ENCODE results near the gene MT1M.

MT1M gene

GRCh38 chr16:56605475-56605874 is 27.0 kb upstream of the MT1M start:
- no peak overlapping the region for H3K4me3 ChIP-seq (replicated peaks; ENCODE audit: insufficient read depth, low read length)
- H3K27ac ChIP-seq (replicated peaks), result no peak overlapping the region
- no peaks in the 10 kb centered on the region for H3K27me3 ChIP-seq (ENCODE audit: insufficient read depth, poor library complexity, severe bottlenecking)
- DNase-seq (ENCODE audit: low read depth in 1 of 2, low spot score in 1 of 2), result no peak
- TF ChIP-seq, protein P1, sequence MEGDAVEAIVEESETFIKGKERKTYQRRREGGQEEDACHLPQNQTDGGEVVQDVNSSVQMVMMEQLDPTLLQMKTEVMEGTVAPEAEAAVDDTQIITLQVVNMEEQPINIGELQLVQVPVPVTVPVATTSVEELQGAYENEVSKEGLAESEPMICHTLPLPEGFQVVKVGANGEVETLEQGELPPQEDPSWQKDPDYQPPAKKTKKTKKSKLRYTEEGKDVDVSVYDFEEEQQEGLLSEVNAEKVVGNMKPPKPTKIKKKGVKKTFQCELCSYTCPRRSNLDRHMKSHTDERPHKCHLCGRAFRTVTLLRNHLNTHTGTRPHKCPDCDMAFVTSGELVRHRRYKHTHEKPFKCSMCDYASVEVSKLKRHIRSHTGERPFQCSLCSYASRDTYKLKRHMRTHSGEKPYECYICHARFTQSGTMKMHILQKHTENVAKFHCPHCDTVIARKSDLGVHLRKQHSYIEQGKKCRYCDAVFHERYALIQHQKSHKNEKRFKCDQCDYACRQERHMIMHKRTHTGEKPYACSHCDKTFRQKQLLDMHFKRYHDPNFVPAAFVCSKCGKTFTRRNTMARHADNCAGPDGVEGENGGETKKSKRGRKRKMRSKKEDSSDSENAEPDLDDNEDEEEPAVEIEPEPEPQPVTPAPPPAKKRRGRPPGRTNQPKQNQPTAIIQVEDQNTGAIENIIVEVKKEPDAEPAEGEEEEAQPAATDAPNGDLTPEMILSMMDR (IDR thresholded peaks at IDR 0.05; ENCODE audit: insufficient read depth, low read length), result no peak
- no peak for TF ChIP-seq SPI1 (IDR thresholded peaks at IDR 0.05; ENCODE audit: borderline replicate concordance, low read depth)
- TF ChIP-seq POLR2AphosphoS5 (IDR thresholded peaks at IDR 0.05; ENCODE audit: low read depth), result no peak
- no peak for TF ChIP-seq GABPA (IDR thresholded peaks at IDR 0.05; ENCODE audit: low read depth)
- TF ChIP-seq, protein P2, sequence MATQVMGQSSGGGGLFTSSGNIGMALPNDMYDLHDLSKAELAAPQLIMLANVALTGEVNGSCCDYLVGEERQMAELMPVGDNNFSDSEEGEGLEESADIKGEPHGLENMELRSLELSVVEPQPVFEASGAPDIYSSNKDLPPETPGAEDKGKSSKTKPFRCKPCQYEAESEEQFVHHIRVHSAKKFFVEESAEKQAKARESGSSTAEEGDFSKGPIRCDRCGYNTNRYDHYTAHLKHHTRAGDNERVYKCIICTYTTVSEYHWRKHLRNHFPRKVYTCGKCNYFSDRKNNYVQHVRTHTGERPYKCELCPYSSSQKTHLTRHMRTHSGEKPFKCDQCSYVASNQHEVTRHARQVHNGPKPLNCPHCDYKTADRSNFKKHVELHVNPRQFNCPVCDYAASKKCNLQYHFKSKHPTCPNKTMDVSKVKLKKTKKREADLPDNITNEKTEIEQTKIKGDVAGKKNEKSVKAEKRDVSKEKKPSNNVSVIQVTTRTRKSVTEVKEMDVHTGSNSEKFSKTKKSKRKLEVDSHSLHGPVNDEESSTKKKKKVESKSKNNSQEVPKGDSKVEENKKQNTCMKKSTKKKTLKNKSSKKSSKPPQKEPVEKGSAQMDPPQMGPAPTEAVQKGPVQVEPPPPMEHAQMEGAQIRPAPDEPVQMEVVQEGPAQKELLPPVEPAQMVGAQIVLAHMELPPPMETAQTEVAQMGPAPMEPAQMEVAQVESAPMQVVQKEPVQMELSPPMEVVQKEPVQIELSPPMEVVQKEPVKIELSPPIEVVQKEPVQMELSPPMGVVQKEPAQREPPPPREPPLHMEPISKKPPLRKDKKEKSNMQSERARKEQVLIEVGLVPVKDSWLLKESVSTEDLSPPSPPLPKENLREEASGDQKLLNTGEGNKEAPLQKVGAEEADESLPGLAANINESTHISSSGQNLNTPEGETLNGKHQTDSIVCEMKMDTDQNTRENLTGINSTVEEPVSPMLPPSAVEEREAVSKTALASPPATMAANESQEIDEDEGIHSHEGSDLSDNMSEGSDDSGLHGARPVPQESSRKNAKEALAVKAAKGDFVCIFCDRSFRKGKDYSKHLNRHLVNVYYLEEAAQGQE (IDR thresholded peaks at IDR 0.05; ENCODE audit: insufficient replicate concordance, low read depth), result no peak

DNA sequence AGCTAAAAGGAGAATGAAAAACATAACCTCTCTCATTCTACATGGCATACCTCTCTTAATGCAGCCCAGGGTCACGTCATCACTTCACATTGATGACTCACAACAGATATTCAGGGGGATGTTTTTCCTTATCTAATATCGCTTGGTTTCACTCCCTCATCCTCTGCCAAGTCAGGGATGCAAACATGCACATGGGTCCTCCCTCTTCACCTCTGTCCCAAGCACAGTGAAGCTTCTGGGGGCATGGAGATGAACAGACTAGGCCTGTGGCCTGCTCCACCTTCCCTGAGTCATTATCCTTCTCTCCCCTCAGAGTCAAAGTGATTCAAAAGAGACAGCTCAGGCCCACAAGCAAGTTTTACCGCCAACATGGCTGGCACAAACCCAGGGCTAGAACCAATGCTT is 26.4 kb upstream of the MT1M start:
- Histone ChIP-seq H3K4me3 (replicated peaks; ENCODE audit: insufficient read depth, low read length) (no peak overlapping the region), H3K27ac (replicated peaks) (no peak overlapping the region), H3K27me3 (ENCODE audit: insufficient read depth, poor library complexity, severe bottlenecking) (no peaks in the 10 kb centered on the region)
- DNase-seq (ENCODE audit: low read depth in 1 of 2, low spot score in 1 of 2), result no peak
- TF ChIP-seq, protein P1 (IDR thresholded peaks at IDR 0.05; ENCODE audit: insufficient read depth, low read length), result no peak
- TF ChIP-seq GABPA (IDR thresholded peaks at IDR 0.05; ENCODE audit: low read depth), result no peak
- TF ChIP-seq POLR2AphosphoS5 (IDR thresholded peaks at IDR 0.05; ENCODE audit: low read depth), result no peak
- no peak for TF ChIP-seq SPI1 (IDR thresholded peaks at IDR 0.05; ENCODE audit: borderline replicate concordance, low read depth)
- TF ChIP-seq, protein P2 (IDR thresholded peaks at IDR 0.05; ENCODE audit: insufficient replicate concordance, low read depth), result no peak

DNA sequence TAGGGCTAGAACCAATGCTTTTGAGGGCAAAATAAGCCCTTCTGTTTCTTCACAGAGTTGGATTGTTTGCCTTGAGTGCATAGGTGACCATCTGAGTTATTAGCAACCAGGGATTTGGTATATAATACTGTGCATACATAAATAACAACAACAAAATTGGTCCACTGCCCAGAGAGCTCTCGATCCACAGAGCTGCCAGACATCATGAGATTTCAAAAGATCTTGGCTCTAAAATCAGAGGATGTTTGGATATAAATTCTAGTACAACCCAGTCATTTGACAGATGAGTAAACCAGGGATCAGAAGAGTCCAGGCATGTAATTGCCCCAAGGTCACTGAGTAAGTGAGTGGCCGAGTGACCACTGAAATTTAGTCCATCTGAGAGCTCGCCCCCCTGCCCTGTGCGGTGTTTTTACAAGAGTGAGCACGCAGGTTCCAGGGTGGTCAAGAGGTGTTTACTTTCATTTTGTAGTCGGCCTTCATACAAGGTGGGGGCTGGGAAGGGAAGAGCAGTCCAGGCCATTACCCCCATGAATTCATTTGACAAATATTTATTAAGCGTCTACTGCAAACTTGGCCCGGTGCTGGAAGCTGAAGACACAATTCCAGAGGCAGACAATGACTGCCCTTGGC is 25.9 kb upstream of the MT1M start:
- Histone ChIP-seq H3K27me3 (ENCODE audit: insufficient read depth, poor library complexity, severe bottlenecking) (no peaks in the 10 kb centered on the region), H3K4me3 (replicated peaks; ENCODE audit: insufficient read depth, low read length) (no peak overlapping the region), H3K27ac (replicated peaks) (no peak overlapping the region)
- TF ChIP-seq SPI1 (IDR thresholded peaks at IDR 0.05; ENCODE audit: borderline replicate concordance, low read depth) (no peak), POLR2AphosphoS5 (IDR thresholded peaks at IDR 0.05; ENCODE audit: low read depth) (no peak), GABPA (IDR thresholded peaks at IDR 0.05; ENCODE audit: low read depth) (no peak)
- TF ChIP-seq, protein P2 (IDR thresholded peaks at IDR 0.05; ENCODE audit: insufficient replicate concordance, low read depth), result no peak
- TF ChIP-seq, protein P1 (IDR thresholded peaks at IDR 0.05; ENCODE audit: insufficient read depth, low read length), result no peak
- DNase-seq (ENCODE audit: low read depth in 1 of 2, low spot score in 1 of 2), result no peak

Measured in HL-60 (cell line).